ENCODE measurements around the gene CUL4A. TPM values are rescaled to one million over a fixed set of nuclear protein-coding genes. Genes with fewer than 3 reads are reported as not detected.
A peak's percentile ranks its signal among the peaks of the same experiment; 100 is the strongest.

The CUL4A gene
- total RNA-seq, 6 experiments from 2014 or later: 29.2 to 75.8 (median 39.5) TPM

DNA sequence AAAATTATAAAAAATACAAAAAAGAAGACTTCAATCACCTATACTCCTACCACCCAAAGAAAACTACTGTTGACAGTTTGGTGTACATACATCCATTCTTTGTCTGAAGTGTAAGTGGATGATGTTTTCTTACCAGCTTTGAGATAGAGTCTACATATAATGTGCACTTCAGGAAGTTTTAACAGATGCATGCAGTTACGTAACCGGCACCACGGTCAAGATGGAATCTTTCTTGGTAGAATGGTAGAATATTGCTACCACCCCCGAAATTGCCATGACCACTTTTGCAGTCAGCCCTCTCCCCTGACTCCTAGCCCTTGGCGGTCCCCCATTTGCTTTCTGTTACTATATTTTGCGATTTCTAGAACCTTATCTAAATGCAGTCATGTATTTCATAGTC lies 1.4 kb downstream of the CUL4A start:
- Histone ChIP-seq H3K4me1 (peaks cover 0 to 40% (median 18%) of the 10 kb centered on the region in 4 donors), H3K36me3 (peaks cover 0 to 8% (median 0%) of the 10 kb centered on the region in 4 donors), H3K9me3 (no peaks in the 10 kb centered on the region), H3K4me3 (peak overlapping the region in 2 of 3 donors; percentile 79 to 98), H3K27me3 (no peaks in the 10 kb centered on the region), H3K27ac (no peak overlapping the region)
- intact Hi-C loops (cut with DNase I): no loop called here
- ATAC-seq (no peak), DNase-seq (no peak)
- TF ChIP-seq POLR2A (IDR thresholded peaks at IDR 0.05) (no peak), CTCF (IDR thresholded peaks at IDR 0.05) (no peak)
- WGBS (ENCODE audit: insufficient coverage, low coverage, low lambda C conversion rate, missing lambda C conversion rate): 86% methylated on average over 5 of the region's 6 CpGs

- H3K4me1 ChIP-seq: peaks cover 0 to 39% (median 17%) of the 10 kb centered on the region in 4 donors
- peaks cover 0 to 8% (median 0%) of the 10 kb centered on the region in 4 donors for H3K36me3 ChIP-seq
- TF ChIP-seq POLR2A (IDR thresholded peaks at IDR 0.05) (no peak), CTCF (IDR thresholded peaks at IDR 0.05) (no peak)
- DNase-seq (no peak), ATAC-seq (no peak)
- H3K4me3 ChIP-seq: no peak overlapping the region
- WGBS (ENCODE audit: insufficient coverage, low coverage, low lambda C conversion rate, missing lambda C conversion rate): 96% methylated on average over 8 of the region's 10 CpGs
- no peaks in the 10 kb centered on the region for H3K9me3 ChIP-seq
- intact Hi-C loops (cut with DNase I): no loop called here
- no peak overlapping the region for H3K27ac ChIP-seq
- H3K27me3 ChIP-seq: no peaks in the 10 kb centered on the region
Observed at GRCh38 chr13:113211774-113212173, 2.4 kb downstream of the CUL4A start.

DNA sequence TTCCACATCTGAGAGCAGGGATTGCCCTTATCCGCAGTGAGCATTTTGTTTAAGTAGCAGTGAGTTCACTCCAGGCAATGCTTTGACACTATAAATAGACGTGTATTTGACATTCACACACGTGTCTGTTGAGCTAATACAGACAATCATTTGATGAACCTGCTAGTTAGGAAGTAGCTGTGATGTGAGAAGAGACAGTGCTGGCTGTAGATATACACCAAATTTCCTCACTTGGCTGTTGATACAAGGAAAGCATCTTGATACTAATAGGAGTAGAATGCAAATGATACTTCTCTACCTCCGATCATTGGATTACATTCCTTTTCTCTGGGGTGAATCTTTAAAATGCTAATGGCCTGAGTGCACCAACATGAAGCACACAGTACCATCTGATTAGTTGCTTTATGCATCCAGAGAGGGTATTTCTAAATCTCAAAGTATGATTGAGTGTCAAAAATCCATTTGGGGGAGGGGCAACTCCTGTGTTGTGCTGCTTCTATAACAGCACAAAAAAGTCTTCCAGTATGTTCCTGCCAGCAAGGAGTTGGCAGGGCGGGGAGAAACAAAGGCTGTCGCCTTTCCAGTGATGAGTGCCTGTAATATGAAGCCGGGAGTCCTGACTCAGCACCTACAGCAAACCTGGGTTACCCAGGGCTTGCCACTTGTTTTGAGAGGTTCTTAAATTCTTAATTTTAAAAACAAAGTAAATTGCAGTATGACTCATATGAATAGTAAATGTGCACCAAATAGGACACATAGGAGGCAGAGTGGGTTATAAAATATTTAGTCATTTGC lies 7.0 kb downstream of the CUL4A start:
- intact Hi-C loops (cut with DNase I): no loop called here
- WGBS (ENCODE audit: insufficient coverage, low coverage, low lambda C conversion rate, missing lambda C conversion rate): 22% methylated on average over 7 of the region's 7 CpGs
- DNase-seq (no peak), ATAC-seq (peak in 3 of 4 donors; percentile 9 to 26 (median 18))
- Histone ChIP-seq H3K36me3 (peaks cover 0 to 4% (median 0%) of the 10 kb centered on the region in 4 donors), H3K27me3 (no peaks in the 10 kb centered on the region), H3K4me3 (no peak overlapping the region), H3K9me3 (no peaks in the 10 kb centered on the region), H3K4me1 (peaks cover 0 to 47% (median 19%) of the 10 kb centered on the region in 4 donors), H3K27ac (peak overlapping the region in 1 of 3 donors; percentile 43)
- TF ChIP-seq CTCF (IDR thresholded peaks at IDR 0.05): no peak
- TF ChIP-seq POLR2A (IDR thresholded peaks at IDR 0.05): no peak

- DNase-seq: no peak
- intact Hi-C loops (cut with DNase I): no loop called here
- H3K4me3 ChIP-seq: no peak overlapping the region
- TF ChIP-seq CTCF (IDR thresholded peaks at IDR 0.05) (no peak), POLR2A (IDR thresholded peaks at IDR 0.05) (no peak)
- peaks cover 0 to 47% (median 19%) of the 10 kb centered on the region in 4 donors for H3K4me1 ChIP-seq
- 68% methylated on average over 3 of the region's 3 CpGs for WGBS (ENCODE audit: insufficient coverage, low coverage, low lambda C conversion rate, missing lambda C conversion rate)
- ATAC-seq: no peak
- H3K36me3 ChIP-seq: peaks cover 0 to 7% (median 0%) of the 10 kb centered on the region in 4 donors
- no peak overlapping the region for H3K27ac ChIP-seq
- H3K27me3 ChIP-seq: no peaks in the 10 kb centered on the region
- H3K9me3 ChIP-seq: no peaks in the 10 kb centered on the region
Observed at GRCh38 chr13:113218586-113218985, 9.2 kb downstream of the CUL4A start.
